Spleen (tissue), 11 donors: ENCODE results near the gene SAMD3. TPM values are rescaled to one million over a fixed set of nuclear protein-coding genes. Genes with fewer than 3 reads are reported as not detected.
"Not testable (repeated sequence)": the region's sequence is repeated elsewhere in the genome, so short reads cannot be mapped to it uniquely, and the experiment has no call there.

ENCODE experiments used
- DNase-seq: peaks from one replicate; pipeline ENCODE4 v3.0.0-alpha.2; 2020
- H3K27ac ChIP-seq, 8 donors: fragments of 200-600 bp; sonication (generic) in 7 of 8; 1 replicate in 4 of 8; 2 replicates in 4 of 8; pipeline versions ENCODE4 v1.5.0 to v1.8.0; 2016 to 2021; ENCODE audit warnings: inconsistent platforms in 4 of 8, mild to moderate bottlenecking in 4 of 8, moderate library complexity in 1 of 8
- H3K27me3 ChIP-seq, 7 donors: fragments of 200-600 bp; sonication (generic) in 6 of 7; replicated peaks in 1 of 7; 1 replicate in 4 of 7; 2 replicates in 3 of 7; pipeline versions ENCODE4 v1.5.0 to v1.8.0; 2016 to 2021; ENCODE audit warnings: inconsistent platforms in 3 of 7, mild to moderate bottlenecking in 1 of 7
- H3K36me3 ChIP-seq, 6 donors: fragments of 200-600 bp; sonication (generic) in 5 of 6; 1 replicate in 4 of 6; 2 replicates in 2 of 6; pipeline versions ENCODE4 v1.5.0 to v1.8.0; 2016 to 2021; ENCODE audit warnings: inconsistent platforms in 2 of 6
- H3K4me1 ChIP-seq, 6 donors: fragments of 200-600 bp; sonication (generic) in 5 of 6; 1 replicate in 3 of 6; 2 replicates in 3 of 6; pipeline versions ENCODE4 v1.5.0 to v1.8.0; 2016 to 2021; ENCODE audit warnings: inconsistent platforms in 3 of 6
- H3K4me3 ChIP-seq, 8 donors: fragments of 200-600 bp; sonication (generic) in 7 of 8; 1 replicate in 4 of 8; 2 replicates in 4 of 8; pipeline versions ENCODE4 v1.5.0 to v1.8.0; 2016 to 2021; ENCODE audit warnings: inconsistent platforms in 4 of 8, mild to moderate bottlenecking in 4 of 8, moderate library complexity in 2 of 8
- H3K9me3 ChIP-seq, 8 donors: fragments of 200-600 bp; sonication (generic) in 7 of 8; 1 replicate in 4 of 8; 2 replicates in 4 of 8; pipeline versions ENCODE4 v1.5.0 to v1.8.0; 2016 to 2021; ENCODE audit warnings: inconsistent platforms in 4 of 8
- POLR2A ChIP-seq, 3 donors: fragments of 450-650 bp; IDR thresholded peaks; one replicate each; pipeline ENCODE4 v1.5.1; 2017; ENCODE audit warnings: antibody characterized with exemption in 3 of 3, mild to moderate bottlenecking in 1 of 3
- POLR2AphosphoS5 ChIP-seq, 3 donors: sonication (generic); formaldehyde crosslinking; IDR thresholded peaks; one replicate each; pipeline ENCODE4 v1.5.1; 2017; ENCODE audit warnings: antibody characterized with exemption in 3 of 3
- WGBS, 5 donors: extraction: QIAGEN DNeasy Blood & Tissue Kit in 3 of 5; methylation state at CpG; one replicate each; pipeline versions ENCODE4 v1.1.5 to v1.1.7; 2013 to 2018; 5-methylcytosine and 5-hydroxymethylcytosine counted together
- intact Hi-C: fragments of 100-400 bp; cut with DNase I; formaldehyde crosslinking; loops from one replicate; pipeline ENCODE4 v1.15.0; 2023; ENCODE audit warnings: low total_unique reads
- polyA plus RNA-seq, 3 donors: library from polyadenylated mRNA; stranded (reverse); fragments of 200-250 nt; gene quantifications; one replicate each; pipeline ENCODE4 v1.2.1, GENCODE V29; 2013
- total RNA-seq, 7 donors: library from RNA; depleted of rRNA in 3 of 7; stranded (reverse); fragments of >200 nt in 3 of 7; fragmentation: NEBNext Ultra II Directional in 4 of 7; extraction: Animal tissue kit (Norgen Biotek cat#: 25700) in 4 of 7; gene quantifications; one replicate each; pipeline versions ENCODE4 v1.1.0 to v1.2.1, GENCODE V29; 2016 to 2021
- TF ChIP-seq, protein P1 (sequence below), 11 experiments: fragments of 200-600 bp in 7 of 11; fragments of 450-650 bp in 4 of 11; sonication (generic) in 4 of 11; IDR thresholded peaks in 8 of 11; conservative IDR thresholded peaks in 3 of 11; 1 replicate in 7 of 11; 2 replicates in 4 of 11; pipeline versions ENCODE4 v1.4.0 to v1.8.0; 2016 to 2021; ENCODE audit warnings: antibody characterized with exemption in 11 of 11, inconsistent platforms in 4 of 11, mild to moderate bottlenecking in 1 of 11
- donor health status: healthy with polysubstance abuse.
- donor health status: DM: no; HTN: no; CAD: no; lungs with moderate emphysema.
- donor health status: DM: no; HTN: no; CAD: no.
- donor health status: Bipolar disorder and iron deficiency.
- donor health status: healthy.
- donor health status: DM: no; HTN: no; CAD: no.
- donor health status: DM: yes; HTN: yes; CAD: no.

Gene SAMD3
- total and polyA plus RNA-seq, 10 donors, result 2.1 to 31.4 (median 15.3) TPM

DNA sequence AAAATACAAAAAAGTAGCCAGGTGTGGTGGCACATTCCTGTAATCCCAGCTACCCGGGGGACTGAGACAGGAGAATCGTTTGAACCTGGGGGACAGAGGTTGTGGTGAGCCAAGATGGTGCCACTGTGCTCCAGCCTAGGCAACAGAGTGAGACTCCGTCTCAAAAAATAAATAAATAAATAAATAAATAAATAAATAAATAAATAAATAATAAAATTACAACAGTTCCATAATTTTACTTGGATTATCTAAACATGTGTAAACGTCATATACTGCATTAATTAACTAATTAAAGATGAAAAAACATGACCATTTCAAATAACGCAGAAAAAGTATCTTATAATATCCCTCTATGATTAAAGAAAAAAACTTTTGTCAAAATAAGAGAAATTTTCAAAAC is 65.8 kb downstream of the SAMD3 start:
- no peak for DNase-seq
- Histone ChIP-seq H3K27me3 (no peaks in the 10 kb centered on the region), H3K4me3 (no peak overlapping the region), H3K36me3 (peaks cover 0 to 18% (median 0%) of the 10 kb centered on the region in 6 donors), H3K9me3 (peaks cover 0 to 13% (median 9%) of the 10 kb centered on the region in 8 donors), H3K27ac (no peak overlapping the region), H3K4me1 (no peaks in the 10 kb centered on the region)
- WGBS, 5 donors, result 92 to 99% (median 96%) methylated on average over 5 of the region's 5 CpGs
- TF ChIP-seq POLR2A (IDR thresholded peaks at IDR 0.05), result no peak
- TF ChIP-seq POLR2AphosphoS5 (IDR thresholded peaks at IDR 0.05), result no peak
- TF ChIP-seq, protein P1, sequence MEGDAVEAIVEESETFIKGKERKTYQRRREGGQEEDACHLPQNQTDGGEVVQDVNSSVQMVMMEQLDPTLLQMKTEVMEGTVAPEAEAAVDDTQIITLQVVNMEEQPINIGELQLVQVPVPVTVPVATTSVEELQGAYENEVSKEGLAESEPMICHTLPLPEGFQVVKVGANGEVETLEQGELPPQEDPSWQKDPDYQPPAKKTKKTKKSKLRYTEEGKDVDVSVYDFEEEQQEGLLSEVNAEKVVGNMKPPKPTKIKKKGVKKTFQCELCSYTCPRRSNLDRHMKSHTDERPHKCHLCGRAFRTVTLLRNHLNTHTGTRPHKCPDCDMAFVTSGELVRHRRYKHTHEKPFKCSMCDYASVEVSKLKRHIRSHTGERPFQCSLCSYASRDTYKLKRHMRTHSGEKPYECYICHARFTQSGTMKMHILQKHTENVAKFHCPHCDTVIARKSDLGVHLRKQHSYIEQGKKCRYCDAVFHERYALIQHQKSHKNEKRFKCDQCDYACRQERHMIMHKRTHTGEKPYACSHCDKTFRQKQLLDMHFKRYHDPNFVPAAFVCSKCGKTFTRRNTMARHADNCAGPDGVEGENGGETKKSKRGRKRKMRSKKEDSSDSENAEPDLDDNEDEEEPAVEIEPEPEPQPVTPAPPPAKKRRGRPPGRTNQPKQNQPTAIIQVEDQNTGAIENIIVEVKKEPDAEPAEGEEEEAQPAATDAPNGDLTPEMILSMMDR (IDR thresholded peaks at IDR 0.05 in 8 of 11, conservative IDR thresholded peaks at IDR 0.05 in 3 of 11), result no peak
- intact Hi-C loops, result no loop called here

DNA sequence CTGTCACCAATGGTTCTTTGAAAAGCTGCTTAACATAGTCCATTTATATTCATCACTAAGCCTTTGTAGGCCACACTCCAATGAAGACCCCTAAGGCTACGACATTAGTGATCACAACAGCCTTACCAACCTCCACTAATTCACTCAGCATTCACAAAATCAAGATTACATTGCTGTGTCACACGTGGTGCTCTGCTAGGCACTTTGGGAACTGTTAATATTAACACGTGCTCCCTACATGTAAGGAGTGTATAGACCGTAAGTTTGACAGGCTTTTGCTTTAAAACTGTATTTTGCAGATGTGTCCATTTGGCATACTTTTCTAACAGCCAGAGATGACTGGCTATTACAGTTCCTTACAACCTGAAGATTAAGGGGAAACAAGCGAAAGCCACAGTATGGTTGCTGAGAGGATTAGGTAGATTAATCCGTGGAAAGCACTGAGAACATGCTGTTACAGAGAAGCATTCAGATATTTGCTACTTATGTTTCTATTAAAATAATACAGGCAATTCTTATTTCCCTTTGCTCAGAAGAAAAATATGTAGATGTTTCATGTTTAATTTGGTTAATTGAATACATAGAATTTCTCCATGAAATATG is 69.7 kb downstream of the SAMD3 start:
- Histone ChIP-seq H3K27ac (no peak overlapping the region), H3K36me3 (peaks cover 0 to 42% (median 0%) of the 10 kb centered on the region in 6 donors), H3K4me1 (no peaks in the 10 kb centered on the region), H3K27me3 (no peaks in the 10 kb centered on the region), H3K4me3 (no peak overlapping the region), H3K9me3 (peaks cover 0 to 4% (median 0%) of the 10 kb centered on the region in 8 donors)
- intact Hi-C loops, result no loop called here
- 89 to 95% (median 91%) methylated on average over 6 of the region's 6 CpGs for WGBS, 5 donors
- DNase-seq, result no peak
- TF ChIP-seq, protein P1 (IDR thresholded peaks at IDR 0.05 in 8 of 11, conservative IDR thresholded peaks at IDR 0.05 in 3 of 11), result no peak
- TF ChIP-seq POLR2A (IDR thresholded peaks at IDR 0.05) (no peak), POLR2AphosphoS5 (IDR thresholded peaks at IDR 0.05) (no peak)

DNA sequence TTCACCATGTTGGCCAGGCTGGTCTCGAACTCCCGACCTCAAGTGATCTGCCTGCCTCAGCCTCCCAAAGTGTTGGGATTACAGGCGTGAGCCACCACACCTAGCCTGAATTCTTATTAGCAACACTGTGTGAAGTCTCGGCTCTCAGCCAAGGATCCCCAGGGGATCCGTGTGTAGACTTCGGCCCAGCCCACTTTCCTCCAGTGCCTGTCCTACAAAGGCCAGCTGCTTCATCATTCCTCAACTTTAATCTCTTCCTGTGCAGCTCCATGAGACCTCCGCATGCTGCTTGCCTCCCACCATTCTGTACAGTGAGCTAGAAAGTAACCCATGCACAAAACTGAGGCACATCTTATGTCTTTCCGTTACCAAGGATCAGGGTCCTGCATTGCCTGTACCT is 71.8 kb downstream of the SAMD3 start:
- no peak for TF ChIP-seq POLR2A (IDR thresholded peaks at IDR 0.05)
- TF ChIP-seq, protein P1 (IDR thresholded peaks at IDR 0.05 in 8 of 11, conservative IDR thresholded peaks at IDR 0.05 in 3 of 11), result no peak
- TF ChIP-seq POLR2AphosphoS5 (IDR thresholded peaks at IDR 0.05), result no peak
- WGBS, 5 donors, result 77 to 85% (median 83%) methylated on average over 8 of the region's 8 CpGs

DNA sequence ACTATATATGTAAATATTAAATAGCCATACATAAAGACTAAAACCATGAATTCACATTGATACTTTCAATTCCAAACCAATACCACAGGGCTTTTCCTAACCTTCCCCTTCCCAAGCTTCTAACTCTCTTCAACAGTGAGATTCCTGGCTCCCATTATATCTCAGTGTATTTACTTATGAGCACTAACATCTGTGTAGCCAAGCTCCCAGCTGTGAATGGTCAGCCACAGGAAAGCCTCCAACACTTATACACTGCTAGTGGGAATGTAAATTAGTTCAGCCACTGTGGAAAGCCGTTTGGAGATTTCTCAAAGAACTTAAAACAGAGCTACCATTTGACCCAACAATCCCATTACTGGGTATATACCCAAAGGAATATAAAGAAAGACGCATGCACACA is 73.7 kb downstream of the SAMD3 start:
- intact Hi-C loops, DNase-seq, H3K27me3 ChIP-seq, H3K4me1 ChIP-seq, H3K27ac ChIP-seq, H3K4me3 ChIP-seq, H3K9me3 ChIP-seq: not testable (repeated sequence)
- H3K36me3 ChIP-seq, result peaks cover 0 to 61% (median 2%) of the 10 kb centered on the region in 6 donors
- WGBS, 5 donors, result 86 to 94% (median 93%) methylated on average over 2 of the region's 2 CpGs

More for the DNA sequence above, 71.8 kb downstream of the SAMD3 start:
- intact Hi-C loops, result no loop called here
- Histone ChIP-seq H3K9me3 (no peaks in the 10 kb centered on the region), H3K27ac (no peak overlapping the region), H3K4me3 (no peak overlapping the region), H3K4me1 (no peaks in the 10 kb centered on the region), H3K36me3 (peaks cover 0 to 49% (median 0%) of the 10 kb centered on the region in 6 donors), H3K27me3 (no peaks in the 10 kb centered on the region)
- no peak for DNase-seq
